ENCODE data around the gene HDGFL3.
"Not testable (repeated sequence)": the region's sequence is repeated elsewhere in the genome, so short reads cannot be mapped to it uniquely, and the experiment has no call there.

The HDGFL3 gene

GRCh38 chr15:83243634-83244033 is 36.0 kb upstream of the HDGFL3 start:
- H3K9me3 ChIP-seq (ENCODE audit: control insufficient read depth, insufficient read depth, low read depth, low read length), result no peaks in the 10 kb centered on the region
- no peak overlapping the region for H3K4me3 ChIP-seq (ENCODE audit: low read depth, low read length)
- CTCF ChIA-PET, result interaction anchor here (0.6 to 10.3 kb wide), 8 partner anchors 137 to 502 kb away, joined by 3 to 323 read pairs (median 4); no protein-coding TSS in a partner anchor
- no peaks in the 10 kb centered on the region for H3K4me1 ChIP-seq (ENCODE audit: control insufficient read depth, insufficient read depth, low read length)
- POLR2A ChIA-PET, result no interaction called here
- H3K27ac ChIP-seq (ENCODE audit: extremely low read depth, low read depth, low read length), result no peak overlapping the region
- no peaks in the 10 kb centered on the region for H3K36me3 ChIP-seq (ENCODE audit: control insufficient read depth in 2 of 2, insufficient read depth in 1 of 2, low read length in 2 of 2)
- TF ChIP-seq BCL6B (tag by site-specific recombination; IDR thresholded peaks at IDR 0.05) (no peak), GLI4 (tag by site-specific recombination; IDR thresholded peaks at IDR 0.05) (no peak), ZNF10 (tag by site-specific recombination; IDR thresholded peaks at IDR 0.05) (no peak), ZNF423 (tag by site-specific recombination; IDR thresholded peaks at IDR 0.05) (no peak), ZNF335 (tag by site-specific recombination; conservative IDR thresholded peaks at IDR 0.05) (no peak), ZNF16 (tag by site-specific recombination; IDR thresholded peaks at IDR 0.05; ENCODE audit: low read depth) (no peak), ZNF221 (tag by site-specific recombination; IDR thresholded peaks at IDR 0.05; ENCODE audit: borderline replicate concordance) (no peak), TRIM28 (IDR thresholded peaks at IDR 0.05; ENCODE audit: borderline replicate concordance, low read length) (no peak), ZNF707 (tag by site-specific recombination; IDR thresholded peaks at IDR 0.05) (no peak), ZNF677 (tag by site-specific recombination; IDR thresholded peaks at IDR 0.05) (no peak)

GRCh38 chr15:83230242-83230641 is 22.6 kb upstream of the HDGFL3 start:
- CTCF ChIA-PET, result no interaction called here
- no peak overlapping the region for H3K4me3 ChIP-seq (ENCODE audit: low read depth, low read length)
- H3K9me3 ChIP-seq (ENCODE audit: control insufficient read depth, insufficient read depth, low read depth, low read length), result no peaks in the 10 kb centered on the region
- POLR2A ChIA-PET, result no interaction called here
- no peak overlapping the region for H3K27ac ChIP-seq (ENCODE audit: extremely low read depth, low read depth, low read length)
- H3K4me1 ChIP-seq (ENCODE audit: control insufficient read depth, insufficient read depth, low read length), result no peaks in the 10 kb centered on the region
- TF ChIP-seq ZNF211 (tag by site-specific recombination; IDR thresholded peaks at IDR 0.05; ENCODE audit: low read depth) (0 out of 2 replicates have a peak, but pooled peaks have one; percentile 14), ZNF830 (tag by site-specific recombination; IDR thresholded peaks at IDR 0.05; ENCODE audit: low read depth) (no peak)
- H3K36me3 ChIP-seq (ENCODE audit: control insufficient read depth in 2 of 2, insufficient read depth in 1 of 2, low read length in 2 of 2), result no peaks in the 10 kb centered on the region; a peak in 1 of 3 replicates

- Histone ChIP-seq H3K4me1 (ENCODE audit: control insufficient read depth, insufficient read depth, low read length) (no peaks in the 10 kb centered on the region), H3K9me3 (ENCODE audit: control insufficient read depth, insufficient read depth, low read depth, low read length) (no peaks in the 10 kb centered on the region), H3K27ac (ENCODE audit: extremely low read depth, low read depth, low read length) (no peak overlapping the region), H3K4me3 (ENCODE audit: low read depth, low read length) (no peak overlapping the region), H3K36me3 (ENCODE audit: control insufficient read depth in 2 of 2, insufficient read depth in 1 of 2, low read length in 2 of 2) (no peaks in the 10 kb centered on the region; a peak in 1 of 3 replicates)
- TF ChIP-seq IKZF3 (tag by site-specific recombination; IDR thresholded peaks at IDR 0.05) (no peak), ZSCAN18 (tag by site-specific recombination; IDR thresholded peaks at IDR 0.05) (no peak), ZIC2 (tag by site-specific recombination; IDR thresholded peaks at IDR 0.05) (no peak), GLIS2 (tag by site-specific recombination; IDR thresholded peaks at IDR 0.05) (no peak), ZNF555 (tag by site-specific recombination; conservative IDR thresholded peaks at IDR 0.05) (no peak), ZNF311 (tag by site-specific recombination; IDR thresholded peaks at IDR 0.05; ENCODE audit: borderline replicate concordance) (no peak), ZBTB26 (tag by site-specific recombination; optimal IDR thresholded peaks at IDR 0.05) (no peak), ZNF112 (tag by site-specific recombination; IDR thresholded peaks at IDR 0.05) (no peak), BCL6B (tag by site-specific recombination; IDR thresholded peaks at IDR 0.05) (no peak), ZNF280D (tag by site-specific recombination; IDR thresholded peaks at IDR 0.05) (no peak)
- CTCF ChIA-PET, result interaction anchor here (0.5 to 1.0 kb wide), 5 partner anchors 23 to 1959 kb away, joined by 3 to 4 read pairs (median 4); no protein-coding TSS in a partner anchor
- POLR2A ChIA-PET, result no interaction called here
These were observed 17.8 kb upstream of the HDGFL3 start for GRCh38 chr15:83225449-83225848.

- POLR2A ChIA-PET; H3K4me1 ChIP-seq (ENCODE audit: control insufficient read depth, insufficient read depth, low read length); H3K9me3 ChIP-seq (ENCODE audit: control insufficient read depth, insufficient read depth, low read depth, low read length); H3K36me3 ChIP-seq (ENCODE audit: control insufficient read depth in 2 of 2, insufficient read depth in 1 of 2, low read length in 2 of 2); H3K27ac ChIP-seq (ENCODE audit: extremely low read depth, low read depth, low read length); H3K4me3 ChIP-seq (ENCODE audit: low read depth, low read length): not testable (repeated sequence)
- CTCF ChIA-PET, result interaction anchor here (1.8 to 1.9 kb wide), 2 partner anchors 9 to 26 kb away, joined by 4 to 6 read pairs; no protein-coding TSS in a partner anchor
These were observed 14.2 kb upstream of the HDGFL3 start for GRCh38 chr15:83221781-83222180.
